Sigmoid colon (tissue), 4 donors: ENCODE data around the gene CORO1A.

Source experiments
- POLR2A ChIP-seq, 2 donors: fragments of 450-650 bp; IDR thresholded peaks; one replicate each; pipeline ENCODE4 v1.6.1; 2016; ENCODE audit warnings: antibody characterized with exemption in 2 of 2, mild to moderate bottlenecking in 2 of 2, moderate library complexity in 2 of 2
- POLR2AphosphoS5 ChIP-seq, 4 donors: sonication (generic); formaldehyde crosslinking; IDR thresholded peaks; one replicate each; pipeline ENCODE4 v1.6.1; 2017; ENCODE audit warnings: antibody characterized with exemption in 4 of 4
- TF ChIP-seq, protein P1 (sequence below), 4 experiments: fragments of 450-650 bp in 3 of 4; fragments of 200-600 bp in 1 of 4; IDR thresholded peaks; one replicate each; pipeline ENCODE4 v1.5.1; 2016 to 2019; ENCODE audit warnings: antibody characterized with exemption in 4 of 4, mild to moderate bottlenecking in 3 of 4, moderate library complexity in 2 of 4

DNA sequence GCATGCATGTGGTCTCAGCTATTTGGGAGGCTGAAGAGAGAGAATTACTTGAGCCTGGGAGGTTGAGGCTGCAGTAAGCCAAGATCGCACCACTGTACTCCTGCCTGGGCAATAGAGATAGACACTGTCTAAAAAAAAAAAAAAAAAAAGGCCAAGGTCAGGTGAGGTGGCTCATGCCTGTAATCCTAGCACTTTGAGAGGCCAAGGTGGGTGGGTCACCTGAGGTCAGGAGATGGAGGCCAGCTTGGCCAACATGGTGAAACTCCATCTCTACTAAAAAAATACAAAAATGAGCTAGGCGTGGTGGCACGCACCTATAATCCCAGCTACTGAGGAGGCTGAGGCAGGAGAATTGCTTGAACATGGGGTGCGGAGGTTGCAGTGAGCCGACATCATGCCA lies 28.2 kb upstream of the CORO1A start:
- TF ChIP-seq, protein P1, sequence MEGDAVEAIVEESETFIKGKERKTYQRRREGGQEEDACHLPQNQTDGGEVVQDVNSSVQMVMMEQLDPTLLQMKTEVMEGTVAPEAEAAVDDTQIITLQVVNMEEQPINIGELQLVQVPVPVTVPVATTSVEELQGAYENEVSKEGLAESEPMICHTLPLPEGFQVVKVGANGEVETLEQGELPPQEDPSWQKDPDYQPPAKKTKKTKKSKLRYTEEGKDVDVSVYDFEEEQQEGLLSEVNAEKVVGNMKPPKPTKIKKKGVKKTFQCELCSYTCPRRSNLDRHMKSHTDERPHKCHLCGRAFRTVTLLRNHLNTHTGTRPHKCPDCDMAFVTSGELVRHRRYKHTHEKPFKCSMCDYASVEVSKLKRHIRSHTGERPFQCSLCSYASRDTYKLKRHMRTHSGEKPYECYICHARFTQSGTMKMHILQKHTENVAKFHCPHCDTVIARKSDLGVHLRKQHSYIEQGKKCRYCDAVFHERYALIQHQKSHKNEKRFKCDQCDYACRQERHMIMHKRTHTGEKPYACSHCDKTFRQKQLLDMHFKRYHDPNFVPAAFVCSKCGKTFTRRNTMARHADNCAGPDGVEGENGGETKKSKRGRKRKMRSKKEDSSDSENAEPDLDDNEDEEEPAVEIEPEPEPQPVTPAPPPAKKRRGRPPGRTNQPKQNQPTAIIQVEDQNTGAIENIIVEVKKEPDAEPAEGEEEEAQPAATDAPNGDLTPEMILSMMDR (IDR thresholded peaks at IDR 0.05) = no peak
- no peak for TF ChIP-seq POLR2AphosphoS5 (IDR thresholded peaks at IDR 0.05)
- no peak for TF ChIP-seq POLR2A (IDR thresholded peaks at IDR 0.05)
